IPS-15b (cell line): ENCODE results near the gene CORO2B.

Experiments
- H3K27me3 ChIP-seq: one replicate; pipeline ENCODE4 v1.6.1; 2013; ENCODE audit warnings: low read length; ENCODE audit not compliant: control insufficient read depth, insufficient read depth
- H3K36me3 ChIP-seq: one replicate; pipeline ENCODE4 v1.6.1; 2013; ENCODE audit warnings: low read length; ENCODE audit not compliant: control insufficient read depth, insufficient read depth
- H3K4me1 ChIP-seq: one replicate; pipeline ENCODE4 v1.6.1; 2013; ENCODE audit warnings: mild to moderate bottlenecking, low read length; ENCODE audit not compliant: control insufficient read depth, insufficient read depth
- H3K4me3 ChIP-seq: one replicate; pipeline ENCODE4 v1.5.1; 2013; ENCODE audit warnings: low read depth, low read length
- H3K9ac ChIP-seq: one replicate; pipeline ENCODE4 v1.6.1; 2013; ENCODE audit warnings: low read depth, mild to moderate bottlenecking, low read length
- H3K9me3 ChIP-seq: one replicate; pipeline ENCODE4 v1.6.1; 2013; ENCODE audit warnings: mild to moderate bottlenecking, low read length; ENCODE audit not compliant: control insufficient read depth, insufficient read depth

CORO2B gene

GRCh38 chr15:68566377-68566954 lies 12.3 kb upstream of the CORO2B start:
- Histone ChIP-seq H3K36me3 (no peaks in the 10 kb centered on the region), H3K4me3 (no peak overlapping the region), H3K9me3 (peaks cover 3% of the 10 kb centered on the region), H3K27me3 (peaks cover under 1% of the 10 kb centered on the region), H3K4me1 (peaks cover 17% of the 10 kb centered on the region), H3K9ac (no peak overlapping the region)

DNA sequence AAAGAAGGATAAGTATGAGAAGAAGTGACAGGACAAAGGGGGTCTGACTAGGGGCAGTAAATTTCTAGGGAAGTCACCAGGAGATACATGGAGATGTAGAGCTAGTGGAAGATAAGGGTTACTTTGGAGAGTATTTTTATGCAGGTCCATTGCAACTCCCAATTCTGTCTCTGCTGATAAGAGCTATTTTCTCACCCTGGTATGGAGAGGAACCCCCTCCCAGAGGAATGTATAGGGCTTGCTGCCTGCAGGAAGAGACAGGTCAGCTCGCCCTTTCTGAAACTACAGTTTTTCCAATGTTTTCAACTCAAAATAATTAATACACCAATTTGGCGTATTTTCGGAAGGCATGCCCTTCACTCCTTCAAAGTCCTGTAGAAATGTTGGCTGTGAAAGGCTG lies 11.4 kb upstream of the CORO2B start:
- Histone ChIP-seq H3K4me3 (no peak overlapping the region), H3K9ac (no peak overlapping the region), H3K36me3 (no peaks in the 10 kb centered on the region), H3K4me1 (peaks cover 21% of the 10 kb centered on the region), H3K9me3 (no peaks in the 10 kb centered on the region), H3K27me3 (no peaks in the 10 kb centered on the region)

- Histone ChIP-seq H3K4me3 (no peak overlapping the region), H3K27me3 (peaks cover 7% of the 10 kb centered on the region), H3K36me3 (no peaks in the 10 kb centered on the region), H3K9me3 (no peaks in the 10 kb centered on the region), H3K9ac (no peak overlapping the region), H3K4me1 (peaks cover 32% of the 10 kb centered on the region)
Measured at GRCh38 chr15:68570974-68571373, 7.8 kb upstream of the CORO2B start.

DNA sequence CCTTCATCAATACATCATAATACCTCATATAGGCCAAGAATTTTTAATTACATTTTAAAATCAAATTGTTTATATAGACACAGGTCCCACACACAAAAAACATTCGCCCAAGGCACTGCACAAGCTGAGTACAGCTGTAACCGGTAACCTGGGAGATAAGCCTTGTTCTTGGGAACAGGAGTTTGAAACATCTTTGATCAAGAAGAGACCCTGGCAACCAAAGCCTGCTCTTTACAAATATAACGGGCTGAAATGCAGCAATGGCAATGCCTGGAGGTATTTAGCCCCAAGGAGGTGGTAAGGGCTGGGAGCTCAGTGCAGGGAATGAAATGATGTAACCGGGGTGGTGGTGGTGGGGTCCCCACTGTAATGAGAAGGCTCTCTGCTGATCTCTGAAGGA lies 7.2 kb upstream of the CORO2B start:
- Histone ChIP-seq H3K4me3 (no peak overlapping the region), H3K9me3 (no peaks in the 10 kb centered on the region), H3K9ac (no peak overlapping the region), H3K36me3 (no peaks in the 10 kb centered on the region), H3K4me1 (peaks cover 32% of the 10 kb centered on the region), H3K27me3 (peaks cover 12% of the 10 kb centered on the region)

DNA sequence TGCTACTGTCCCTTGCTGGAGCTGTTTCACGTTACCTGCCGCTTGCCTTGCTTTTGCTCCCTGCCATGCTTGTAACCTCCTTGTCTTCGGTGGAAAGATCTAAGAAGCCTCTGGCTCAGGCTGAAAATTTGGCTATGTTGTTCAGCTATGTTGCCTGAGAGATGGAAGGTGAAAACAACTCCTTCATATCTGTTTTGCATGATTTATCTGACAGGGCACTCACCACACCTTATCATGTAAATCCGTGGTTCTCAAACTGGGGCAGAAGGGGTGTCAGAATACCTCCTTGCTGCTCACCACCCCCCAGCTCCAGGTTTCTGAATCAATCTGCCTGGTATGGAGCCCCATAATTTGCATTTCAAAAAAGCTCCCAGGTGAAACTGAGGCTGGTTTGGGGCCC lies 6.5 kb upstream of the CORO2B start:
- no peak overlapping the region for H3K4me3 ChIP-seq
- no peaks in the 10 kb centered on the region for H3K9me3 ChIP-seq
- peaks cover 19% of the 10 kb centered on the region for H3K27me3 ChIP-seq
- H3K4me1 ChIP-seq: peaks cover 34% of the 10 kb centered on the region
- no peaks in the 10 kb centered on the region for H3K36me3 ChIP-seq
- no peak overlapping the region for H3K9ac ChIP-seq

- no peaks in the 10 kb centered on the region for H3K36me3 ChIP-seq
- H3K4me1 ChIP-seq: peaks cover 36% of the 10 kb centered on the region
- no peaks in the 10 kb centered on the region for H3K9me3 ChIP-seq
- peaks cover 23% of the 10 kb centered on the region for H3K27me3 ChIP-seq
- H3K9ac ChIP-seq: no peak overlapping the region
- no peak overlapping the region for H3K4me3 ChIP-seq
Measured at GRCh38 chr15:68572921-68573320, 5.9 kb upstream of the CORO2B start.

- Histone ChIP-seq H3K36me3 (no peaks in the 10 kb centered on the region), H3K27me3 (peaks cover 27% of the 10 kb centered on the region), H3K4me1 (peaks cover 36% of the 10 kb centered on the region)
Measured at GRCh38 chr15:68574046-68574445, 4.7 kb upstream of the CORO2B start.

DNA sequence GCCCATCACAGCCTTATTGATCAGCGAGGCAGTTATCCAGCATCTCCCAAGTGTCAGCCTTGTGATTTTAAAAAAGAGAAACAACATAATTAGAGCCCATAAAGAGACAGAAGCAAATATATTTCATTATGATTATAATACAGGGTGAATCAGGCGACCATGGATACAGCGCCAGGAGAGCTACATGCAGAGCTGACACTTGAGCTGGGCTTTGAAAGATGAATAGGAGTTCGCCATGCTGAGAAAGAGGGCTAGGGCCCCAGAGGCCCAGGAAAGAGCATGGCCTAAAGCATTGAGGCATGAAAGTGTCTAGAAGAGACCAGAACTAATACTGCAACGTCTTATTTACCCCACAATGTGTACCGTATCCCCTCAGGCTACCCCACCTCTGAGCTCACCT lies 4.2 kb upstream of the CORO2B start:
- H3K4me1 ChIP-seq: peaks cover 36% of the 10 kb centered on the region
- H3K36me3 ChIP-seq: no peaks in the 10 kb centered on the region
- H3K9me3 ChIP-seq: no peaks in the 10 kb centered on the region
- H3K27me3 ChIP-seq: peaks cover 28% of the 10 kb centered on the region
- no peak overlapping the region for H3K4me3 ChIP-seq
- no peak overlapping the region for H3K9ac ChIP-seq

More at GRCh38 chr15:68574046-68574445, 4.7 kb upstream of the CORO2B start:
- H3K9me3 ChIP-seq: no peaks in the 10 kb centered on the region
- no peak overlapping the region for H3K9ac ChIP-seq
- H3K4me3 ChIP-seq: no peak overlapping the region

DNA sequence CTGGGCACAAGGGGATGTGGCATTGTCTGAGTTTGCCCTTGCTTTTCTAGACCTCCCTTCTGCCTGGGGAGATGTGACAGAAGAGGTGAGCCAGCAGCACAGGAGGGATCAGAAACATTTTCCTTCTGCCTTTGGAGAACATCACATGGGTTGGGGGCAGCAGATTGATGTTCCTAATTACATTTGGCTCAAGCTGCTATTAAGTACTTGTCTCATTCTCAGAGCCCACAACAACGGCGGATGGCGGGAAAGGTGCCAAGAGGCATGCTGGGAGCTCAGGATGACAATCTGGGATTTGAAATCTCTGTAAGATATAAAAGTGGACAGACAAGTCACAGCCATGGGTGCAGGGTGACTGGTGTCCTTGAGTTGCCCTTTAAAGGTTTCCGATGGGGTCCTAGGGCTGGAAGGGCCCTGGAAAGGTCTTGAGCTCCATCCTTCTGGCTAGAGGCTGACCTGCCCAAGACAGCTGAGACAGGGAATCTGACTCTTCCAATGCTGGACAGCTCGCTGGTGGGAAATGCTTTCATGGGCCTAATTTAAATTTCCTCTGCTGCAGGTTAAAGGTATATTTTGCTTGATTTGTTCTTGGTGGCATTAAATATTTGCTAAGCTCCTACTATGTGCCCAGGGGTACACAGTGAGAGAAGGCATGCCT lies 2.4 kb upstream of the CORO2B start:
- H3K27me3 ChIP-seq: peaks cover 46% of the 10 kb centered on the region
- H3K36me3 ChIP-seq: no peaks in the 10 kb centered on the region
- no peak overlapping the region for H3K9ac ChIP-seq
- H3K4me3 ChIP-seq: no peak overlapping the region
- H3K4me1 ChIP-seq: peaks cover 21% of the 10 kb centered on the region
- H3K9me3 ChIP-seq: no peaks in the 10 kb centered on the region

DNA sequence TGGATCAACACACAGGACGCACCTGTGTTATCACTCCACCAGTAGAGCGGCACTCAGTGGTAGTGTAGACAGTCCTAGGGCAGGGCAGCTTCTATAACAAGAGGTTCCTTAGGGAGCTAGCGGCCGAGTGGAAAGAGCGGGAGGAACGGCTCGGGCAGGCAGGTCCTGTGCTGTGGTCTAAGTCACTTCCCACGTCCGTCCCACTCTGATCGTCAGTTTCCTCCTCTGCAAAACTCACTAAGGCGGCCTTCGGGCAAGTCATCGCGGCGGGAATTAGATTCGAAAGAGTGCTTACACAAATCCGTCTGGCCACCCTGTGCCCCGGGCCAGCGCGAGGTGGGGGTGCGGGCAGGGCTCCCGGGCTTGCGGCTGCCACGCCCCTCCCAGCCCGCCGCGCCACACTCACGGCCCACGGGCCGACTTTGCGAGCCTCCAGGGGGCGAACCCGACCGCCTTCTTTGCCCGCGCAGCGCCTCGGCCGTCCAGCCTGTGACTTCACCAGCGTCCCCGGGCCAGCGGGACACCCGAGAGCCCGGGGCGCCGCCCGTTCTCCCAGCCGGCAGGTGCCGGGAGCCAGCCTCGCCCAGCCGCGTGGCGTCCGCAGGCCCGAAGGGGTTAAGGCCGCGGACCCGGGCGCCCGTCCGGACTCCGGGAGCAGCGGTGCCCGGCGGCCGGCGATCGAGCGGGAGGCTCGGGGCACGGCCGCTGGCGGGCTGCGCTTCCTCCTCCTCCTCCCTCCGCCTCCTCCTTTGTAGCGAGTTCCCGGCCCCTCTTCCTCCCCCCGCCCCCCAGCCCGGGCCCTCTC lies 416 bp upstream of the CORO2B start:
- H3K36me3 ChIP-seq: no peaks in the 10 kb centered on the region
- no peaks in the 10 kb centered on the region for H3K9me3 ChIP-seq
- H3K4me3 ChIP-seq: peak overlapping the region; percentile 82
- peak overlapping the region; percentile 32 for H3K9ac ChIP-seq
- H3K4me1 ChIP-seq: peaks cover 14% of the 10 kb centered on the region
- H3K27me3 ChIP-seq: peaks cover 55% of the 10 kb centered on the region

DNA sequence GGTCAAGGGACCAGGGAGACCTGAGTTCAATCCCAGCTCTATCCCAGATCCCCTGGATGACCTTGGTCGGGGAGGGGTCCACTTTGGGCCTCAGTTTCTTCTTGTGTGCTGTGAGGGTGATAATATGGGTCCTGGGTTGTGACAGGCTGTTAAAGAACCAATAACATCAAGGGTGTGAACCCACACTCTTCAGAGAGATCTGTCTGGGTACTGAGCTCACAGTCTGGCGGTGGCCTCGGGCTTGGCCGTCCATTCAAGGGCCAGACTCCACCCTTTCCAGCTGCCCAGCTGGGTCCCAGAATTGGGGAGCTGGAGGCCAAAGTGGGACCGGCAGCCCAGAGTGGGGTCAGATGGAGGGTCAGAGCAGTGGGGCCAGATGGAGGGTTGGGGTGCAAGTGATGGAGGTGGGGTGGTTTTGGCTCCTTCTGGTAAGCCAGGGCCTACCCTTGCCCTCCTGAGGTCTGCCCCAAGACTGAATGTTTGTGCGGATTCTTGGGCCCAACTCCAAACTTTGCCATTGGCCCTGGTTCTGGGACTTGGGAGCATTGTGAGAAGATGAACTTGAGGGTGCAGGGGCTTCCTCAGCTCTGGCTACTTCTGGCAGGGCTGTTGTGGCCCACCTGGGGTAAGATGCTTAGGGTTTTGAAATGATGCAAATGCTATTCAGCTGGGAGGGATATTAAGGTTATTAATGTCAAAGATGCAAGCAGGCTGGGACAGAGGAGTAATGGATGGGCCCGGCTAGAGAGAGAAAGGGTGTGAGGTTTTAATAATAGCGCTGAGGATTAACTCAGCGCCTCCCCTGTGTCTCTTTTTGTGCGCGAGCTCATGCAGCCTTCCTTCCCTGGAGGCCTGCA lies 1.5 kb downstream of the CORO2B start:
- H3K9me3 ChIP-seq: no peaks in the 10 kb centered on the region
- H3K4me3 ChIP-seq: peak overlapping the region; percentile 56
- H3K4me1 ChIP-seq: peaks cover 6% of the 10 kb centered on the region
- H3K36me3 ChIP-seq: no peaks in the 10 kb centered on the region
- peaks cover 48% of the 10 kb centered on the region for H3K27me3 ChIP-seq
- H3K9ac ChIP-seq: no peak overlapping the region
